H9 (cell line): Measurements from ENCODE around the gene CARD11. TPM values are rescaled to one million over a fixed set of nuclear protein-coding genes. Genes with fewer than 3 reads are reported as not detected.

ENCODE experiments used
- DNase-seq: peaks from one replicate; pipeline ENCODE4 v3.0.0-alpha.2; 2017
- H2AFZ ChIP-seq: one replicate; pipeline ENCODE4 v1.6.1; 2013; ENCODE audit warnings: mild to moderate bottlenecking, low read length, control low read depth, moderate library complexity
- H2AK5ac ChIP-seq: 2 replicates; pipeline ENCODE4 v1.6.1; 2013; ENCODE audit warnings: low read length, control low read depth, mixed read lengths; ENCODE audit not compliant: insufficient read length
- H2BK120ac ChIP-seq: one replicate; pipeline ENCODE4 v1.6.1; 2013; ENCODE audit warnings: low read depth, mild to moderate bottlenecking, low read length, control low read depth, inconsistent platforms; ENCODE audit not compliant: poor library complexity, severe bottlenecking
- H2BK12ac ChIP-seq: 2 replicates; pipeline ENCODE4 v1.6.1; 2013; ENCODE audit warnings: low read length, control low read depth, mixed read lengths, low read depth; ENCODE audit not compliant: insufficient read length
- H2BK15ac ChIP-seq: 2 replicates; pipeline ENCODE4 v1.6.1; 2013; ENCODE audit warnings: low read depth, low read length, control low read depth
- H2BK20ac ChIP-seq: one replicate; pipeline ENCODE4 v1.6.1; 2013; ENCODE audit warnings: low read depth, mild to moderate bottlenecking, low read length, control low read depth, inconsistent platforms; ENCODE audit not compliant: poor library complexity, severe bottlenecking
- H2BK5ac ChIP-seq: 2 replicates; pipeline ENCODE4 v1.6.1; 2013; ENCODE audit warnings: low read length, control low read depth, mixed read lengths; ENCODE audit not compliant: insufficient read length
- H3K14ac ChIP-seq: 2 replicates; pipeline ENCODE4 v1.6.1; 2013; ENCODE audit warnings: low read length, control low read depth; ENCODE audit not compliant: insufficient read depth
- H3K18ac ChIP-seq: 2 replicates; pipeline ENCODE4 v1.6.1; 2013; ENCODE audit warnings: low read depth, mild to moderate bottlenecking, mixed read lengths, low read length, control low read depth; ENCODE audit not compliant: insufficient read length
- H3K23ac ChIP-seq: 2 replicates; pipeline ENCODE4 v1.6.1; 2013; ENCODE audit warnings: low read length, control low read depth, mixed read lengths, low read depth; ENCODE audit not compliant: insufficient read length
- H3K23me2 ChIP-seq: 2 replicates; pipeline ENCODE4 v1.6.1; 2013; ENCODE audit warnings: low read depth, mild to moderate bottlenecking, mixed read lengths, low read length, control low read depth; ENCODE audit not compliant: insufficient read length, poor library complexity, severe bottlenecking
- H3K27ac ChIP-seq: 2 replicates; pipeline ENCODE4 v1.5.1; 2013; ENCODE audit warnings: low read length, control low read depth, mixed read lengths, low read depth; ENCODE audit not compliant: insufficient read length
- H3K27me3 ChIP-seq: 2 replicates; pipeline ENCODE4 v1.6.1; 2013; ENCODE audit warnings: low read length, control low read depth, inconsistent platforms; ENCODE audit not compliant: insufficient read depth
- H3K4ac ChIP-seq: 2 replicates; pipeline ENCODE4 v1.6.1; 2013; ENCODE audit warnings: low read depth, mild to moderate bottlenecking, control low read depth, inconsistent platforms, low read length, moderate library complexity
- H3K4me1 ChIP-seq: 2 replicates; pipeline ENCODE4 v1.6.1; 2013; ENCODE audit warnings: low read length, control low read depth, inconsistent platforms; ENCODE audit not compliant: insufficient read depth
- H3K4me2 ChIP-seq: 2 replicates; pipeline ENCODE4 v1.6.1; 2013; ENCODE audit warnings: low read length, control low read depth, mixed read lengths; ENCODE audit not compliant: insufficient read length, insufficient read depth
- H3K56ac ChIP-seq: 2 replicates; pipeline ENCODE4 v1.6.1; 2013; ENCODE audit warnings: low read depth, mild to moderate bottlenecking, mixed read lengths, low read length, control low read depth; ENCODE audit not compliant: insufficient read length
- H3K79me1 ChIP-seq: 2 replicates; pipeline ENCODE4 v1.6.1; 2013; ENCODE audit warnings: low read depth, mild to moderate bottlenecking, moderate library complexity, low read length, control low read depth, inconsistent platforms; ENCODE audit not compliant: insufficient read depth, poor library complexity, severe bottlenecking
- H3K79me2 ChIP-seq: 2 replicates; pipeline ENCODE4 v1.6.1; 2013; ENCODE audit warnings: low read length, control low read depth, inconsistent platforms; ENCODE audit not compliant: insufficient read depth
- H3K9ac ChIP-seq: 2 replicates; pipeline ENCODE4 v1.6.1; 2013; ENCODE audit warnings: low read length, control low read depth, mixed read lengths; ENCODE audit not compliant: insufficient read length; ENCODE audit errors: extremely low read depth
- H3K9me3 ChIP-seq: one replicate; pipeline ENCODE4 v1.6.1; 2013; ENCODE audit warnings: low read depth, low read length, inconsistent platforms; ENCODE audit not compliant: control insufficient read depth
- H3T11ph ChIP-seq: one replicate; pipeline ENCODE4 v1.6.1; 2013; ENCODE audit warnings: mild to moderate bottlenecking, low read length, control low read depth, inconsistent platforms
- H4K20me1 ChIP-seq: one replicate; pipeline ENCODE4 v1.6.1; 2013; ENCODE audit not compliant: control insufficient read depth, insufficient read length, insufficient read depth
- H4K5ac ChIP-seq: 2 replicates; pipeline ENCODE4 v1.6.1; 2013; ENCODE audit warnings: low read depth, mild to moderate bottlenecking, mixed read lengths, low read length, control low read depth; ENCODE audit not compliant: insufficient read length
- H4K8ac ChIP-seq: replicated peaks from 2 replicates; pipeline ENCODE4 v1.6.1; 2013; ENCODE audit warnings: low read length, control low read depth, mixed read lengths, low read depth; ENCODE audit not compliant: insufficient read length
- H4K91ac ChIP-seq: 2 replicates; pipeline ENCODE4 v1.6.1; 2013; ENCODE audit warnings: low read depth, mild to moderate bottlenecking, moderate library complexity, mixed read lengths, low read length, control low read depth; ENCODE audit not compliant: insufficient read length
- H3K27ac Mint-ChIP-seq, 3 experiments: 2 replicates in 2 of 3; 3 replicates in 1 of 3; pipeline ENCODE4 v1.8.0; 2020 to 2021; ENCODE audit warnings: mixed read lengths in 3 of 3, mild to moderate bottlenecking in 1 of 3, moderate library complexity in 1 of 3
- H3K27me3 Mint-ChIP-seq: 2 replicates; pipeline ENCODE4 v1.8.0; 2021; ENCODE audit warnings: low read depth, mild to moderate bottlenecking, moderate library complexity, mixed read lengths
- H3K36me3 Mint-ChIP-seq, 3 experiments: 2 replicates in 2 of 3; 3 replicates in 1 of 3; pipeline ENCODE4 v1.8.0; 2020 to 2021; ENCODE audit warnings: low read depth in 3 of 3, mixed read lengths in 3 of 3; ENCODE audit not compliant: insufficient read depth in 1 of 3
- H3K4me1 Mint-ChIP-seq, 2 experiments: 2 replicates each; pipeline ENCODE4 v1.8.0; 2020; ENCODE audit warnings: mixed read lengths in 2 of 2
- H3K4me3 Mint-ChIP-seq, 2 experiments: 2 replicates in 1 of 2; 3 replicates in 1 of 2; pipeline ENCODE4 v1.8.0; 2020 to 2021; ENCODE audit warnings: mild to moderate bottlenecking in 2 of 2, mixed read lengths in 2 of 2, moderate library complexity in 1 of 2
- H3K9me3 Mint-ChIP-seq, 2 experiments: 2 replicates in 1 of 2; 3 replicates in 1 of 2; pipeline ENCODE4 v1.8.0; 2020; ENCODE audit warnings: mild to moderate bottlenecking in 2 of 2, mixed read lengths in 2 of 2, moderate library complexity in 1 of 2
- WGBS: extraction: QIAGEN DNeasy Blood & Tissue Kit; methylation state at CpG from one replicate; pipeline ENCODE4 v1.1.7; 2013; ENCODE audit warnings: missing lambda C conversion rate, low lambda C conversion rate, mixed read lengths; ENCODE audit not compliant: insufficient read length; ENCODE audit errors: extremely low coverage; 5-methylcytosine and 5-hydroxymethylcytosine counted together
- total RNA-seq: library from RNA; stranded (reverse); gene quantifications from 2 replicates; pipeline ENCODE4 v1.2.1, GENCODE V29; 2021
- TF ChIP-seq, protein P1 (sequence below): fragments of 200-600 bp; sonication (generic); conservative IDR thresholded peaks from 3 replicates; pipeline ENCODE4 v1.8.0; 2021; ENCODE audit warnings: antibody characterized with exemption, mild to moderate bottlenecking

The CARD11 gene
- total RNA-seq, 1 experiment from 2014 or later: 20.0 TPM

DNA sequence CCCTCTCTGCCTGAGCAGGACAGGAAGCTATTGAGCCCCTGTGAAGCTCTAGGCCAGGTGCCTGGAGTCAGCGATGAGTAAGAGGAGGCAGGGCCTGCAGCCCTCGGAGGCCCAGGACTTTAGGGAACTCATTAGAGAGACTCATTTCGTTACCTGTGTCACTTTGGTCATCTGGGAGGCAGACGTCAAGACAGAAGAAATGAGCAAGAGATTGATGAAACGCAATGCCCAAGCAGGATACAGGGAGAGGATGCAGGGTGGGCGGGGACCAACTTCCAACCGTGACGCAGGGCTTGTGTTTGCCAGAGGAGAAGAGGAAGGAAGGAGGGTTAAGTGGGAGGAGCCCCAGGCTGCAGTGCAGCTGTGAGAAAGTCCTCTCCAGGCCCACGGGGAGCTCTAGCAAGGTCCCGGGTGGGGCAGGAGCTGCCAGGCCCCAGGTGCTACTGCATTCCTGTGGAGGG lies 173.2 kb downstream of the CARD11 start:
- Histone ChIP-seq H2BK20ac (no peak overlapping the region), H2BK120ac (no peak overlapping the region), H3K56ac (no peak overlapping the region), H3K23ac (no peak overlapping the region), H3K4me2 (no peak overlapping the region), H4K20me1 (no peaks in the 10 kb centered on the region), H2BK15ac (no peak overlapping the region), H2AK5ac (no peak overlapping the region), H4K91ac (no peak overlapping the region), H2AFZ (no peak overlapping the region), H3K4me1 (peaks cover 4% of the 10 kb centered on the region; the same call in 1 of the 2 replicates), H3K18ac (no peak overlapping the region), H3K79me1 (no peaks in the 10 kb centered on the region), H2BK12ac (no peak overlapping the region), H4K5ac (no peak overlapping the region), H2BK5ac (no peak overlapping the region), H3K79me2 (no peaks in the 10 kb centered on the region), H3K23me2 (no peaks in the 10 kb centered on the region), H3K4ac (no peak overlapping the region), H3K9me3 (no peaks in the 10 kb centered on the region), H4K8ac (no peak overlapping the region), H3K27ac (no peak overlapping the region), H3T11ph (no peak overlapping the region), H3K27me3 (no peaks in the 10 kb centered on the region), H3K9ac (no peak overlapping the region), H3K14ac (no peak overlapping the region)
- no CpG with 5 or more reads among the region's 10 CpGs for WGBS
- Mint-ChIP-seq H3K36me3 (no peaks in the 10 kb centered on the region), H3K4me1 (peaks cover 20 to 39% of the 10 kb centered on the region in 2 experiments), H3K27ac (peak overlapping the region in 2 of 3 experiments; percentile 5 to 24; a peak in 3 of 7 replicates), H3K4me3 (no peak overlapping the region), H3K9me3 (no peaks in the 10 kb centered on the region; a peak in 1 of 5 replicates), H3K27me3 (no peaks in the 10 kb centered on the region)
- DNase-seq: peak; percentile 85
- TF ChIP-seq, protein P1, sequence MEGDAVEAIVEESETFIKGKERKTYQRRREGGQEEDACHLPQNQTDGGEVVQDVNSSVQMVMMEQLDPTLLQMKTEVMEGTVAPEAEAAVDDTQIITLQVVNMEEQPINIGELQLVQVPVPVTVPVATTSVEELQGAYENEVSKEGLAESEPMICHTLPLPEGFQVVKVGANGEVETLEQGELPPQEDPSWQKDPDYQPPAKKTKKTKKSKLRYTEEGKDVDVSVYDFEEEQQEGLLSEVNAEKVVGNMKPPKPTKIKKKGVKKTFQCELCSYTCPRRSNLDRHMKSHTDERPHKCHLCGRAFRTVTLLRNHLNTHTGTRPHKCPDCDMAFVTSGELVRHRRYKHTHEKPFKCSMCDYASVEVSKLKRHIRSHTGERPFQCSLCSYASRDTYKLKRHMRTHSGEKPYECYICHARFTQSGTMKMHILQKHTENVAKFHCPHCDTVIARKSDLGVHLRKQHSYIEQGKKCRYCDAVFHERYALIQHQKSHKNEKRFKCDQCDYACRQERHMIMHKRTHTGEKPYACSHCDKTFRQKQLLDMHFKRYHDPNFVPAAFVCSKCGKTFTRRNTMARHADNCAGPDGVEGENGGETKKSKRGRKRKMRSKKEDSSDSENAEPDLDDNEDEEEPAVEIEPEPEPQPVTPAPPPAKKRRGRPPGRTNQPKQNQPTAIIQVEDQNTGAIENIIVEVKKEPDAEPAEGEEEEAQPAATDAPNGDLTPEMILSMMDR: no peak
